Neural cell (in vitro differentiated cells): Measurements from ENCODE around the gene SRC.

Experiments
- CTCF ChIP-seq: fragments of 450-650 bp; IDR thresholded peaks from 2 replicates; pipeline ENCODE4 v1.5.1; 2014; ENCODE audit warnings: antibody characterized with exemption, mild to moderate bottlenecking, moderate library complexity; ENCODE audit not compliant: poor library complexity, severe bottlenecking
- EP300 ChIP-seq: fragments of 450-650 bp; conservative IDR thresholded peaks from 2 replicates; pipeline ENCODE4 v1.6.1; 2014; ENCODE audit warnings: antibody characterized with exemption, mild to moderate bottlenecking, moderate library complexity; ENCODE audit not compliant: poor library complexity, severe bottlenecking
- EZH2 ChIP-seq: fragments of 200-600, 300-800 bp; shearing (Covaris generic), sonication (generic); IDR thresholded peaks from 2 replicates; pipeline ENCODE4 v1.6.1; 2014; ENCODE audit warnings: antibody characterized with exemption, low read length, borderline replicate concordance, mild to moderate bottlenecking; ENCODE audit not compliant: insufficient read depth, poor library complexity, severe bottlenecking
- POLR2AphosphoS5 ChIP-seq: IDR thresholded peaks from 2 replicates; pipeline ENCODE4 v1.6.1; 2012
- RAD21 ChIP-seq: fragments of 450-650 bp; conservative IDR thresholded peaks from 2 replicates; pipeline ENCODE4 v1.6.1; 2014; ENCODE audit warnings: antibody characterized with exemption, mild to moderate bottlenecking, moderate library complexity
- REST ChIP-seq: IDR thresholded peaks from 2 replicates; pipeline ENCODE4 v1.6.1; 2012; ENCODE audit warnings: borderline replicate concordance
- SMC3 ChIP-seq: fragments of 450-650 bp; conservative IDR thresholded peaks from 2 replicates; pipeline ENCODE4 v1.6.1; 2014; ENCODE audit warnings: antibody characterized with exemption, mild to moderate bottlenecking, moderate library complexity; ENCODE audit not compliant: poor library complexity
- TAF1 ChIP-seq: IDR thresholded peaks from 2 replicates; pipeline ENCODE4 v1.6.1; 2012; ENCODE audit warnings: low read depth

- TF ChIP-seq POLR2AphosphoS5, result no peak
- no peak for TF ChIP-seq CTCF
- TF ChIP-seq TAF1, result no peak
- no peak for TF ChIP-seq EP300
- no peak for TF ChIP-seq SMC3
- TF ChIP-seq RAD21, result no peak
- TF ChIP-seq EZH2, result no peak
- TF ChIP-seq REST, result no peak
Measured at GRCh38 chr20:37454636-37455385, 108.9 kb downstream of the SRC start.
